Stimulated activated CD8-positive, alpha-beta memory T cell treated with anti-CD3 and anti-CD28 coated beads, Interleukin-15, amount 100 ng/mL, for 4 hours (primary cell): ENCODE data around the gene ANKRD16.
A peak's percentile ranks its signal among the peaks of the same experiment; 100 is the strongest.
"Not testable (repeated sequence)": the region's sequence is repeated elsewhere in the genome, so short reads cannot be mapped to it uniquely, and the experiment has no call there.

ENCODE experiments used
- DNase-seq, 2 donors: peaks; one replicate each; pipeline ENCODE4 v3.0.0-alpha.2; 2020; ENCODE audit warnings: low read depth in 2 of 2

The ANKRD16 gene

DNA sequence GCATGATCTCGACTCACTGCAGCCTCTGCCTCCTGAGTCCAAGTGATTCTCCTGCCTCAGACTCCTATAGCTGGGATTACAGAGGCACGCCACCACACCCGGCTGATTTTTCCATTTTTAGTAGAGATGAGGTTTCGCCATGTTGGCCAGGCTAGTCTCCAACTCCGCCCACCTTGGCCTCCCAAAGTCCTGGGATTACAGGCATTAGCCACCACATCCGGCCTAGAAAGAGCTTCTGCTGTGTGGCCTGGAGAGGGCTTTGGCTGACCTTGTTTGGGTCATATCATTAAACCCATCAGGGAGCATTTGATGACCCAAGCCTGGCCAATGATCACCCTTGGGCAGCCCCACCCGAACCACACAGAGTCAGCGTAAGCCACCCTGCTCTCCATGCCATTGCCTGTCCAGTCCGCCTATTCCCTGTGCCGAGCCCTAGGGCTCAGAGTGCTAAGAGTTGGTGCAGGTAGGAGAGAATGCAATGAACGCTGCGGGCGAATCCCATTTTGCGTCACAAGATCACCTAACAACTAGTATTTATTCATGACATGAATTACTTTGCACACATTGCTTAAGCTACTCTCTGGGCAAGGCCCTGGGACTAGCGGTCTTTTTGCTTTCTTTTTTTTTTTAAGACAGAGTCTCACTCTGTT is 54.1 kb downstream of the ANKRD16 start:
- no peak for DNase-seq

DNA sequence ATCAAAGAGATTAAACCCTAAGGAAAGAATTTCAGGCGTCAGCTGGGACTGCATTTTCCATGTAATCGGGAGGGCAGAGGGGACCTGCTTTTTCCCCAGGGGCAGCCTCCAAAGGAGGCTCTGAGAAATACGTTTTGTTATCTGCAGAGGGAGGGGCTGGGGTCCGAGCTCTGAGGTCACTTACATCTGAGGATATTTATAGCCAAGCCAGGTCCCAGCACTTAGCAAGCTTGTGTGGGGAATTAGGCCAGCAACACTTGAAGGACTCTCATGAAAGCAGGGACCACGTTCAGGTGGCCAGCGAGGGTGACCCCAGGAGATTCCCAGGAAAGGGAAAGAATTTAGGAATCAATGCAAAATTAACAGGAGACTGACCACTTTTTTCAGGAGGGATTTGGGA is 55.9 kb downstream of the ANKRD16 start:
- no peak for DNase-seq

DNA sequence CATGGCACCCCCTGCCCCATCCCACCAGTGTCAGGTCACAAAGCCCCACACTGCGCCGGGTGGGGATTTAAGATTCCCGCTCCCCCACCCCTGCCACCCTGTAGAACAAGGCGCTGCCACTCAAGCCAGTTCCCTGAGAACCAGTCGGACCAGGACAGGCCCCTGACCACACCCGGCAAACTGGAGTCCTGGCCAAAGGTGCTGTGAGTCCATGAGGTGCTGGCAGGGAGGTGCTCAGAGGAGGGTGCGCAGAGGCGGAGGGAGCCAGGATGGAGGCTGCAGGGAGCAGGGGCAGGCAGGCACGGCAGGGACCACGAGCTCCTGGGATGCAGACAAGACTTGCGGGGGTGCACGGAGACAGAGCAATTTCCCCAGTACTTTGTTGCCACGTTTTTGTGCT is 56.7 kb downstream of the ANKRD16 start:
- no peak for DNase-seq

DNA sequence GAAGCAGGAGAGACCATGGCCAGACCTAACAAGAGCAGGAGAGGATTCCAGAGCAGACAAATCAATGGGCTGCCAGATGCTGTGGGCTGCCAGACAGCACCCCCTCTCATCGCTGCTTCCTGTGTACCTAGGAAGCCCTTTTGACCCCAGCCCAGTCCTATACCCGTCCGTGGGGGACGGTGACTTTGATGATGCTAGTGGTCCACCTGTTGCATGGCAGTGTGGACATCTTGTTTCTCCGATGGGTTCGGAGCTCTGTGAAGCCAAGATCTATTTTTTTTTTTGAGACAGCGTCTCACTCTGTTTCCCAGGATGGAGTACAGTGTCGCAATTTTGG is 58.3 kb downstream of the ANKRD16 start:
- DNase-seq = no peak

DNA sequence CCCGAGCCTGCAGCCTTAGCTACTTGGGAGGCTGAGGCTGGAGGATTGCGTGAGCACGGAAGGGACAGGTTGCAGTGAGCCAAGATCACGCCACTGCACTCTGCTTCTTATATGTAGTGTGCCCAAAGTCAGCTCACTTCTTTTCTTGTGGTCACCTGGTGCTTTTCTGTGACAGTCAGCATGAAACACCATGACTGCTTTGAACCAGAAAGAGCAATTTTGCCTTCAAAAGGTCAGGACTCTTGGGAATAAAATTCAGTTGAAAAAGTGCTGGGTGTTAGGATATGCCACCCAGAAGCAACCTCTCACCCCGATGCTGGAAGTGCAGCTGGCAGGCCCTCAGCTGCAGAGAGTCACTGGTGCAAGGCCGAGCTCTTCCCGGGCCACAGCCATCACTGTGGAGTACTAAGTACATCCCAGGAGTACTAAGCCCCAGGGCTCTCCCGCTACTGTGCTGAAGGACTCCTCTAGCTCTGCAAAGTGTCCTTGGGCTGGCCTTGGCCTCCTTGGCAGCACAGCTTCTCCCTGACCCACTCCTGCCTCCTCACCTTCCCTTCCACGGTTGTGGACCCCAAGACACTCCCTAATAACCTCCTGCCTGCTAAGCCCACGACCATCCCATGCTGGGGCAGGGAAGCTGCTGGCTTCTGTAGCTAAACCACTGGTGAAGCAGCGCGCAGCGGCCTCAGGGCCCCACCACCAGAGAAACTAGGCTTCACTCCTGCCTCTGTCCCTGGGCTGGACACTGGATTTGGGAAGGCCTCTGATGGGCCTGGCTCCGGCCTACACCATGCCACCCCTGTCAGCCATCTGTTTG is 58.9 kb downstream of the ANKRD16 start:
- DNase-seq = no peak

DNA sequence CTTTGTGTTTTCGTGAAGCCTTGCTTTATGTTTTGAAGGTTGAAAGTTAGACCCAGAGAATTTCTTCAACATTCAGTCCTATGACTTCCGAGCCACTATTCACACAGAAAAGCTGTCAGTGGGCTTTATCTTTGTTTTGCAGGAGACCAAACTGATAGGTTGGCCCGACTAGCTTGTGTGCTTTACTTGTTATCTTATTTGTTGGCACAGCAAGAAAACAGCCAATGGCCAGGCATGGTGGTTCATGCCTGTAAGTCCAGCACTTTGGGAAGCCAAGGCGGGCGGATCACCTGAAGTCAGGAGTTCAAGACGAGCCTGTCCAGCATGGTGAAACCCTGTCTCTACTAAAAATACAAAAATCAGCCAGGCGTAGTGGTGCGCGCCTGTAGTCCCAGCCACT is 60.4 kb downstream of the ANKRD16 start:
- no peak for DNase-seq

DNA sequence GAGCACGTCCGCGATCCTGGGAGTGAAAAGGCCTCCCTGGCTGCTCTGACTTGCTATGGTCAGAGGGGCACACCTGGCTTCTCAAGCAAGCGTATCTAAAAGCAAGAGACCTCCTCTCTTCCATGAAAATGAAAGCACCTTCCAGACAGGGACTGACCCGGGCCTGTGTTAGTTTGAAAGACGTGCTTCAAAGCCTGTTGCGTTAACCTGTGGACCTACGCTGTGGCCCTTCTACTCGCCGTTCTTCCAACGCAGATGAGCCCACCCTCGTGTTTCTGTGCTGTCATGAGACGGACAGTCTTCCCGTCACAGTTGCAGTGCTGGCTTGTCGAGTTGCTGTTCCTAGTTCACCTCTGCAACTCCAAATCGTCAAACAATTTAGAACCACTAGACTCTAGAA is 61.0 kb downstream of the ANKRD16 start:
- no peak for DNase-seq

DNA sequence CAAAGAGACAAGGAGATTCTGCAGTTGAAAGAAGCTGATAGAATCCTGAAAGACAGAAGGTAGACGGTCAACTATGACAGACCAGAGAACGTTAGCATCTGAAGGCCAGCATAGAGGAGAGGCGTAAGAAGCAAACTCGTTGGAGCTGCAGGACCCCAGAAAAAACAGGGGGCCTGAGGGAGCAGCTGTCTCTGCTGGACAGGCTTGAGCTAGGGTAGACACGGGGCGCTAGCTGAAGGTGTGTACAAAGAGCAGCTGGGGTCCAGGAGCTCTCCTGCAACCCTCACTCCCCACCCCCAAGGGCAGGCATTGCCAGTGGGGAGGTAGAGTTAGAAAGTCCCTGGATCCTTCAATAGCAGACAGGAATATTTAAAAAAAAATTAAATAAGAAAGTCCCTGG is 61.9 kb downstream of the ANKRD16 start:
- no peak for DNase-seq

DNA sequence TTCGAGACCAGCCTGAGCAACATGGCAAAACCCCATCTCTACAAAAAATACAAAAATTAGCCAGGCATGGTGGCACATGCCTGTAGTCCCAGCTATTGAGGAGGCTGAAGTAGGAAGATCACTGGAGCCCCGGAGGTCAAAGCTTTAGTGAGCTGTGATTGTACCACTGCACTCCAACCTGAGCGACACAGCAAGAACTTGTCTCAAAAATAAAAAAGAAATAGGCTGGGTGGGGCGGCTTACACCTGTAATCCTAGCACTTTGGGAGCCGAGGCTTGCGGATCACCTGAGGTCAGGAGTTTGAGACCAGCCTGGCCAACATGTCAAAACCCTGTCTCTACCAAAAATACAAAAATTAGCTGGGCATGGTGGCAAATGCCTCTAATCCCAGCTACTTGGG is 63.2 kb downstream of the ANKRD16 start:
- DNase-seq = not testable (repeated sequence)

DNA sequence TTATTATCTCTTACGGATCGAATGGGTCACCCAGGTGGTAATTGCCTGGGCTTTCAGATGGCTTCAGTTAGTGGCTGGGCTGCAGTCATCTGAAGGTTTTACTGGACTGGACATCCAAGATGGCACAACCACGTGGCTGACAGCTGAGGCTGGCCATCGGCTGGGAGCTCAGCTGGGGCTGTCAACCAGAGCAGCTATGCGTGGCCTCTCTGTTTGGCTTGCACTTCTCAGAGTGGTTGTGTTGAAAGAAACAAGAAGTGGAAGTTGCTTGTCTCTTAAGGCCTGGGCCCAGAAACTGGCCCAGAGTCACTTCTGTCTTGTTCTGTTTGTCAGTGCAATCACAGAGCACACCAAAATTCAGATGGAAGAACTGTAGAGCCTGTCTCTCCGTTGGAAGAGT is 70.8 kb downstream of the ANKRD16 start:
- no peak for DNase-seq

DNA sequence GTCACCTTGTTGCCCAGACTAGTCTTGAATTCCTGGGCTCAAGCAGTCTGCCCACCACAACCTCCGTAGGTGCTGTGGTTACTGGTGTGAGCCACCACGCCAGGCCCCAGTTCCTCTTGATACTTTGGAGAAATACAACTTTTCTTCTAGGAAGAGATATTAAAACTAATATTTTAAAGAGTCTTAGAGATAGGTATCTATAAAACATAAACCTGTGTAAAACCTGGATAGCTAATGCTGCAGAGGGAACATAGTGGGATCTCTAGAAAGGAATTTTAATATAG is 71.7 kb downstream of the ANKRD16 start:
- DNase-seq = no peak

DNA sequence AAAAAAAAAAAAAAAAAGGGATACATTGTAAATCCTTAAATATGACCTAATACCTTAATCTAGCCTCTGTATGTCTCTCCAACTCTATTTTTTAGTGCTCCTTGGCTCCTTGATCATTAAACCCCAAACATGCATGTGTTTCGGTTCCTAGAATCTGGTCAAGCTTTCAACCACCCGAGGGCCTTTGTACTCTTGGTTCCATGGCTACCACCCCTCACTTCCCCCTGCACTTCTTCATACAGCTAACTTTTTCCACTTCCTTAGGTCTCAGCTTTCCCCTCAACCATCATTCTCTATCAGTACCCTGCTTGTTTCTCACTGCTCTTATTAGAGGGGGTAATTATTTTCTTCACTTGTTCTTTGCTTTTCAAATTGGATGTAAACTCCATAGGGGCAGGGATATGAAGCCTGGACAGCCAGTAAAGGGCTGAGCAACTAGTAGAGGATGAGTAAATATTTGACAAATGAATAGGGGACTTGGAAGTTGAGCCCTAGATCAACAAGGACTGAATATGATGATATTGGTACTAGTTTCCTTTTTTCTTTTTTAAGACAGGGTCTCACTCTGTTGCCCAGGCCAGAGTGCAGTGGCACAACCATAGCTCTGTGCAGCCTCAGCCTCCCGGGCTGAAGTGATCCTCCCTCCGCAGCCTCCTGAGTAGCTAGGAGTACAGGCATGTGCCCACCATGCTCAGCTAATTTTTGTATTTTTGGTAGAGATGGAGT is 72.2 kb downstream of the ANKRD16 start:
- no peak for DNase-seq

DNA sequence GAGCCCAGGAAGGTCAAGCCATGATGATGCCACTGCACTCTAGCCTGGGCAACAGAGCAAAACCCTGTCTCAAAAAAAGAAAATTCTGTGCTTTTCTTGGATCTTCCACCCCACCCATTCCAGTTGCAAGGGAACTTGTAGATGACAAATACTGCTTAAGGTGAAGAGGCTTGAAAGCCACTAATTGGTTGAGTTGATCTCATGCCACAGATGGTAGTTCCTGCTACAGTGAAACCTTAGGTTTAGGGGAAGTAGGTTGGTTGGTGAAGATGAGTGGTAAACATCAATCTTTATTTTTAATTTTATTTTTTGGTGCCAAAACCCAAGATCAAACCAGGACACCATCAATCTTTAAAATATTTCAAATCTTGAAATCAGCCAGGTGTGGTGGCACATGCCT is 73.5 kb downstream of the ANKRD16 start:
- no peak for DNase-seq

DNA sequence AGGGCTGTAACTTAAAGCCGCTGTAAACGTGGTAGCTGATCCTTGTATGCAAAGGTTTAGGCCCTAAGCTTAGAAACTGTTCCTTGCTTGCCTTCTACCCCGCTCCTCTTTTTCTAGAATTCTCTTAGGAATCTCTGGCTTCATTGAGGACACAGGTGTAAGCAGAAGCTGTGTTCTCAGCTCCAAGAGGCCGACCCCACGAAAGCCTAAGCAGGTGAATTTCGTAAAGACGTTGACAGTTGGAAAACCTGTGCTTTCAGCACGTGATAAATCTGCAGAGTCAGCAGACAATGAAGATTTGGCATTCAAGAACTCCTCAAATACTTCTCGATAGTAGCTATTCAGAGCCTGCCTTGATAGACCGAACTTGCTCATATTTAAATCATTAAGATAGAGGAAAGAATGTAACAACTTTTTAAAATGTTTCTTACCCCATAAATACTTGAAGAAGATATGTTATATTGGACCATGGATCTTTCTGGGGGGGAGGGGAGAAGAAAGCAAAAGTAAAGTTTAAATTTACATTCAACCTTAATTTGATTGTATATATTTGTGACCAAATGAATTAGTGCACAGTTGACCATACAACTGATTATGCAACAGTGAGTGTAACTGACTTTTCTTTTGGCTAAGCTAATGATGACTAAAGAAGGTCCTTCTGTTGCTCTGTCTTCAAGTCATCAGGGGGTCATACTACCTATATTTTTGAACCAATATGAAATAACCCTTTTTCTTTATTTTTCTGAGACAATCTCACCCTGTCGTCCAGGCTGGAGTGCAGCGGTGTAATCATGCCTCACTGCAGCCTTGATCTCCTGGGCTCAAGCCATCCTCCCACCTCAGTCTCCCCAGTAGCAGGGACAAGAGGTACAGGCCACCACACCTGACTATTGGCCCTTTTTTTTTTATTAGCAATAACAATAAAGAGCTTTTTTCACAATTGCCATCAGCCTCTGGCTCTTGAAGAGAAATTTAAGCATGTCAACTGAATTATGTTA is 75.3 kb downstream of the ANKRD16 start:
- no peak for DNase-seq

DNA sequence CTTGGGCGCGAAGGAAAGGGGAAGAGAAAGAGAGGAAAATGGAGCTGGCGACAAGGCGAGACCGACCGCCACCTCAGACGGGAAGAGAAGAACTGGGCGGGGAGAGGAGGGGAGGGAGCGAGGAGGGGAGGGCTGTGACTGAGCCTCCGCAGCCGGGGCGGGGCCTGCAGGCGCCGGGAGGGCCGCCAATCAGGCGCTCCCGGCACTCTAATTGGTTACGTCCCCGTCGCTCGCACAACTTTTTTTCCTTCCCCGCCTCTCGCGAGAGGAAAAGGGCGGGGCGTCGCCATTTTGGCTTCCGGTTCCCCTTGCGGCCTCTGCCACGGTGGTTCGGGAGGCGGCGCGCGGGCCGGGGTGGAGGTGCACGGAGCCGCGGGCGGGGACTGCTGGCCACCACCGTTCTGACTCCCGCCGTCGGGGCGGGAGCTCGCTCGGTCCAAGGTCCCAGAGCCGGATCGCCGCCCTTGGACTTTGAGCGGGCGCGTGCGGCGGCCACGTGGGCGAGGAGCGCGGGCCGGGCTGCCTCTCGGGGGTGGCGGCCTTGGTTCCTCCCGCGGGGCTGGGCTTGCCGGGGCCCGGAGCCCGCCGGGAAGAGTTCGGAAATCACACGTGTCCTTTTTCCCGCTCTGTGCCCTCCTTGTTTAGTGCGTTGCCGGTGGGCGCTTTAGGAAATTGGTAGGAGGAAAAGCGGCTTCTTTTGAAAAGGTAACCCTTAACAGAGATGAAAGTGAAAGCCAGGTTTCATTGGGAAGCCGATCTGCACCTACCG is 76.2 kb downstream of the ANKRD16 start, which contains the start of gene GDI2:
Gene GDI2, minus strand, starts transcription at position 94 of the 769 bp plus-strand sequence. CDS start 176 bp downstream, outside the sequence.
- DNase-seq = peak; percentile 90 to 93

DNA sequence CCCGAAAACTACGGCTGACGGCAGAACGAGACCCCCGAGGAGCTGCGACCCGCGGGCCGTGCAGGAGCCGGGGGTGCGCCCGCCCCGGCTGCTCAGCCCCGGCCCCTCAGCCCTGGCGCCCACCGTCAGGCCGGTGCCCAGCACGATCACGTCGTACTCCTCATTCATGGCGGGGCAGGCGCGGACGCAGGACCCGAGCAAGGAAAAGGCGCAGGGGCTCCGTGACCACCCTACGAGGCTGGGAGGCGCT is 76.7 kb downstream of the ANKRD16 start:
- no peak for DNase-seq

DNA sequence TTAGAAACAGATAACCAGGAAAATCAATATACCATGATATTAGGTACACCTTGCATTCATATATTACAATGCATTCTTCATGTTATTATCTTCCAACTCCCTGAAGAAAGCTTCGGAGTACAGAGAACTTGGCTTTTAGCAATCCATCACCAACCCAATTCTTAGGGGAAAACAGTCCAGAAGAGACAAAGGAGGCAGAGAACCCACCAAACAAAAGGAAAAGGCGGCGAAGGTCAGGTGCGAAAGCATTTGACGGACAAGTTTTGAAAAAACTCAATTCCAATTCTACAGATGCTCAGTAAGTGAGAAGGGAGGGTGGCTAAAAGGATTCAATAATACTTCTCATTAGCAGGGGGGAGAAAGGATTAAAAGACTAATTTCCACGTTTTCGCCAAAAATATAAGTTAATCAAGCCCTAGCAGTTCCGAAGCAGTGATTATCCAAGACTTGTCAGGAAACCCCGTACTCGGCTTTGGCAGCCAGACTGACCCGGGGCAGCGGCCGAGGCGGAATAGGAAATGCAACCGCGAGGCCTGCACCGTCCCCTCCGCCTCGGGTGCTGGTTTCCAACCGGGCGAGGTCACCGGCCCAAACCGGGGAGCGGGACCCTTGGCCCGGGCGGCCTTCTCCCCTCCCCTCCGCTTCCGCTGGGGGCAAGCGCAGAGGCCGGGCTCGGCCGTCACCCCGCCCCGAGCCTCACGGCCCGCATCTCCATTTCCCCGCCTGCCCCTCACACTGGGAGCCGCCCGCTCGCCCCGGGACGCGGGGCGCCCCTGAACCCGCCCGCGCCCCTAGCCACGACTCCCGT is 77.2 kb downstream of the ANKRD16 start:
- peak; percentile 5 to 29 for DNase-seq
